NCI-H82 treated with DMSO at 0.1 percent for 48 hours (cell line): ENCODE measurements around the gene CRABP1.

ENCODE experiments used
- DNase-seq: peaks from one replicate; lab custom pipeline; 2025; ENCODE audit not compliant: unreplicated experiment; lab: John Stamatoyannopoulos, UW

Gene CRABP1

GRCh38 chr15:78316283-78317083 is 23.7 kb upstream of the CRABP1 start:
- DNase-seq = no peak

GRCh38 chr15:78317145-78317836 is 22.9 kb upstream of the CRABP1 start:
- DNase-seq = no peak

- DNase-seq = no peak
These were observed 20.6 kb upstream of the CRABP1 start for GRCh38 chr15:78319588-78319987.

- no peak for DNase-seq
These were observed 20.0 kb upstream of the CRABP1 start for GRCh38 chr15:78320183-78320582.

- no peak for DNase-seq
These were observed 19.0 kb upstream of the CRABP1 start for GRCh38 chr15:78321041-78321570.

GRCh38 chr15:78321786-78322185 is 18.4 kb upstream of the CRABP1 start:
- DNase-seq = no peak

GRCh38 chr15:78322243-78322642 is 17.9 kb upstream of the CRABP1 start:
- DNase-seq = no peak

GRCh38 chr15:78322724-78323521 is 17.2 kb upstream of the CRABP1 start:
- DNase-seq = no peak

- DNase-seq = no peak
These were observed 16.5 kb upstream of the CRABP1 start for GRCh38 chr15:78323693-78324092.

GRCh38 chr15:78324144-78324543 is 16.0 kb upstream of the CRABP1 start:
- no peak for DNase-seq

GRCh38 chr15:78325092-78325843 is 14.9 kb upstream of the CRABP1 start:
- no peak for DNase-seq

- DNase-seq = no peak
These were observed 12.7 kb upstream of the CRABP1 start for GRCh38 chr15:78327466-78327865.

- DNase-seq = no peak
These were observed 10.5 kb upstream of the CRABP1 start for GRCh38 chr15:78329625-78330024.

GRCh38 chr15:78334845-78335244 is 5.3 kb upstream of the CRABP1 start:
- no peak for DNase-seq

- DNase-seq = no peak
These were observed 4.2 kb upstream of the CRABP1 start for GRCh38 chr15:78335985-78336384.

GRCh38 chr15:78338781-78339180 is 1.4 kb upstream of the CRABP1 start:
- DNase-seq = no peak

GRCh38 chr15:78339559-78339958 is 594 bp upstream of the CRABP1 start:
- DNase-seq = no peak

- no peak for DNase-seq
These were observed 1.2 kb downstream of the CRABP1 start for GRCh38 chr15:78341057-78341987.

- no peak for DNase-seq
These were observed 1.9 kb downstream of the CRABP1 start for GRCh38 chr15:78342021-78342420.
